Stimulated activated naive B cell treated with anti-CD40 and anti-IgM and Interleukin-4, amounts not matched to agents 10 μg/mL and 1 μg/mL and 100 μg/mL, for 72 hours (primary cell): Measurements from ENCODE around the gene HOXA9.

ENCODE experiments used
- ATAC-seq, 2 donors: fragments of 150-1000 bp; cut with Tn5 transposase; replicated peaks; 2 replicates each; pipeline ENCODE4 v1.10.0; 2021; ENCODE audit warnings: moderate library complexity in 1 of 2
- DNase-seq: peaks from one replicate; pipeline ENCODE4 v3.0.0; 2021
- H3K27ac Mint-ChIP-seq: one replicate; pipeline ENCODE4 v1.8.0; 2022; ENCODE audit warnings: mild to moderate bottlenecking, mixed read lengths
- H3K27me3 Mint-ChIP-seq, 2 donors: one replicate each; pipeline ENCODE4 v1.8.0; 2022; ENCODE audit warnings: mixed read lengths in 2 of 2
- H3K36me3 Mint-ChIP-seq, 2 donors: one replicate each; pipeline ENCODE4 v1.8.0; 2022; ENCODE audit warnings: mixed read lengths in 2 of 2, mild to moderate bottlenecking in 1 of 2
- H3K4me1 Mint-ChIP-seq, 2 donors: one replicate each; pipeline ENCODE4 v1.8.0; 2022; ENCODE audit warnings: mixed read lengths in 2 of 2, mild to moderate bottlenecking in 1 of 2
- H3K4me3 Mint-ChIP-seq, 2 donors: one replicate each; pipeline ENCODE4 v1.8.0; 2022; ENCODE audit warnings: mild to moderate bottlenecking in 2 of 2, mixed read lengths in 2 of 2, moderate library complexity in 1 of 2
- H3K9me3 Mint-ChIP-seq, 2 donors: one replicate each; pipeline ENCODE4 v1.8.0; 2022; ENCODE audit warnings: mixed read lengths in 2 of 2, mild to moderate bottlenecking in 1 of 2

Gene HOXA9

GRCh38 chr7:27179030-27179429 lies 13.7 kb upstream of the HOXA9 start:
- Mint-ChIP-seq H3K4me3 (no peak overlapping the region), H3K36me3 (no peaks in the 10 kb centered on the region), H3K4me1 (peaks cover 6 to 24% of the 10 kb centered on the region in 2 donors), H3K9me3 (no peaks in the 10 kb centered on the region), H3K27me3 (peaks cover 55 to 86% of the 10 kb centered on the region in 2 donors), H3K27ac (peak overlapping the region; percentile 14)
- ATAC-seq (no peak), DNase-seq (no peak)

- Mint-ChIP-seq H3K36me3 (no peaks in the 10 kb centered on the region), H3K9me3 (no peaks in the 10 kb centered on the region), H3K27me3 (peaks cover 55 to 84% of the 10 kb centered on the region in 2 donors), H3K27ac (no peak overlapping the region), H3K4me1 (peaks cover 6 to 27% of the 10 kb centered on the region in 2 donors), H3K4me3 (no peak overlapping the region)
- no peak for DNase-seq
- ATAC-seq: no peak
Measured at GRCh38 chr7:27178366-27178765, 13.0 kb upstream of the HOXA9 start.

GRCh38 chr7:27177795-27178320 lies 12.5 kb upstream of the HOXA9 start:
- H3K27me3 Mint-ChIP-seq: peaks cover 54 to 81% of the 10 kb centered on the region in 2 donors
- no peak for ATAC-seq
- no peak for DNase-seq
- H3K27ac Mint-ChIP-seq: no peak overlapping the region
- no peaks in the 10 kb centered on the region for H3K9me3 Mint-ChIP-seq
- no peak overlapping the region for H3K4me3 Mint-ChIP-seq
- H3K36me3 Mint-ChIP-seq: no peaks in the 10 kb centered on the region
- H3K4me1 Mint-ChIP-seq: peaks cover 7 to 27% of the 10 kb centered on the region in 2 donors

- Mint-ChIP-seq H3K27me3 (peaks cover 54 to 81% of the 10 kb centered on the region in 2 donors), H3K9me3 (peaks cover 0 to 2% of the 10 kb centered on the region in 2 donors), H3K27ac (no peak overlapping the region), H3K4me1 (peaks cover 10 to 30% of the 10 kb centered on the region in 2 donors), H3K4me3 (no peak overlapping the region), H3K36me3 (peaks cover 3% of the 10 kb centered on the region in 2 donors)
- DNase-seq: no peak
- no peak for ATAC-seq
Measured at GRCh38 chr7:27176962-27177794, 11.8 kb upstream of the HOXA9 start.

GRCh38 chr7:27176524-27176845 lies 11.1 kb upstream of the HOXA9 start:
- Mint-ChIP-seq H3K36me3 (peaks cover 5 to 6% of the 10 kb centered on the region in 2 donors), H3K4me1 (peaks cover 15 to 37% of the 10 kb centered on the region in 2 donors), H3K27me3 (peaks cover 60 to 81% of the 10 kb centered on the region in 2 donors), H3K27ac (no peak overlapping the region), H3K4me3 (no peak overlapping the region), H3K9me3 (peaks cover 0 to 2% of the 10 kb centered on the region in 2 donors)
- DNase-seq (no peak), ATAC-seq (no peak)

GRCh38 chr7:27175626-27176523 lies 10.5 kb upstream of the HOXA9 start:
- H3K4me3 Mint-ChIP-seq: no peak overlapping the region
- no peak overlapping the region for H3K27ac Mint-ChIP-seq
- peaks cover 0 to 2% of the 10 kb centered on the region in 2 donors for H3K9me3 Mint-ChIP-seq
- peaks cover 63 to 81% of the 10 kb centered on the region in 2 donors for H3K27me3 Mint-ChIP-seq
- H3K36me3 Mint-ChIP-seq: peaks cover 5 to 6% of the 10 kb centered on the region in 2 donors
- peaks cover 17 to 40% of the 10 kb centered on the region in 2 donors for H3K4me1 Mint-ChIP-seq
- no peak for ATAC-seq
- no peak for DNase-seq

- H3K4me3 Mint-ChIP-seq: peak overlapping the region; percentile 62 to 69
- peaks cover 62 to 82% of the 10 kb centered on the region in 2 donors for H3K27me3 Mint-ChIP-seq
- no peak for ATAC-seq
- DNase-seq: no peak
- H3K4me1 Mint-ChIP-seq: peaks cover 15 to 35% of the 10 kb centered on the region in 2 donors
- H3K27ac Mint-ChIP-seq: no peak overlapping the region
- H3K36me3 Mint-ChIP-seq: peaks cover 5 to 6% of the 10 kb centered on the region in 2 donors
- peaks cover 0 to 2% of the 10 kb centered on the region in 2 donors for H3K9me3 Mint-ChIP-seq
Measured at GRCh38 chr7:27174874-27175625, 9.7 kb upstream of the HOXA9 start.

GRCh38 chr7:27173956-27174873 lies 8.9 kb upstream of the HOXA9 start, which contains the start of gene HOXA10:
TSS of gene HOXA10 (minus strand) at chr7:27174320. CDS start at chr7:27174306, 14 bp downstream.
- DNase-seq (no peak), ATAC-seq (no peak)
- peaks cover 58 to 79% of the 10 kb centered on the region in 2 donors for H3K27me3 Mint-ChIP-seq
- H3K27ac Mint-ChIP-seq: peak within 1 kb of the TSS; percentile 59
- peaks cover 0 to 2% of the 10 kb centered on the region in 2 donors for H3K9me3 Mint-ChIP-seq
- H3K36me3 Mint-ChIP-seq: peaks cover 5 to 6% of the 10 kb centered on the region in 2 donors
- peak within 1 kb of the TSS; percentile 68 to 69 for H3K4me3 Mint-ChIP-seq
- peaks cover 13 to 26% of the 10 kb centered on the region in 2 donors for H3K4me1 Mint-ChIP-seq

GRCh38 chr7:27173511-27173955 lies 8.2 kb upstream of the HOXA9 start:
- H3K36me3 Mint-ChIP-seq: peaks cover 5 to 10% of the 10 kb centered on the region in 2 donors
- ATAC-seq (peak; percentile 55 to 70), DNase-seq (no peak)
- peaks cover 17 to 28% of the 10 kb centered on the region in 2 donors for H3K4me1 Mint-ChIP-seq
- peak overlapping the region; percentile 32 to 68 for H3K4me3 Mint-ChIP-seq
- peaks cover 60 to 79% of the 10 kb centered on the region in 2 donors for H3K27me3 Mint-ChIP-seq
- no peak overlapping the region for H3K27ac Mint-ChIP-seq
- peaks cover 0 to 2% of the 10 kb centered on the region in 2 donors for H3K9me3 Mint-ChIP-seq

- Mint-ChIP-seq H3K9me3 (peaks cover 0 to 2% of the 10 kb centered on the region in 2 donors), H3K4me1 (peaks cover 18 to 30% of the 10 kb centered on the region in 2 donors), H3K27me3 (peaks cover 61 to 77% of the 10 kb centered on the region in 2 donors), H3K27ac (no peak overlapping the region), H3K36me3 (peaks cover 5 to 12% of the 10 kb centered on the region in 2 donors), H3K4me3 (peak overlapping the region; percentile 50 to 68)
- ATAC-seq: peak in 1 of 2 donors; percentile 14
- DNase-seq: no peak
Measured at GRCh38 chr7:27172823-27173510, 7.6 kb upstream of the HOXA9 start.

GRCh38 chr7:27172315-27172774 lies 7.0 kb upstream of the HOXA9 start:
- Mint-ChIP-seq H3K36me3 (peaks cover 5 to 12% of the 10 kb centered on the region in 2 donors), H3K4me3 (peak overlapping the region; percentile 61 to 75), H3K9me3 (peaks cover 0 to 2% of the 10 kb centered on the region in 2 donors), H3K27ac (peak overlapping the region; percentile 93), H3K4me1 (peaks cover 18 to 30% of the 10 kb centered on the region in 2 donors), H3K27me3 (peaks cover 56 to 77% of the 10 kb centered on the region in 2 donors)
- ATAC-seq (no peak), DNase-seq (no peak)
